ENCODE results near the gene CST6.

Gene CST6

GRCh38 chr11:66036334-66036710, 24.5 kb downstream of the CST6 start:
- ChIA-PET CTCF (interaction anchor here (1.5 to 5.6 kb wide), 5 partner anchors 10 to 46 kb away, joined by 3 to 58 read pairs (median 9); partner anchors contain the start of gene CATSPER1), POLR2A (no interaction called here)
- TF ChIP-seq CTCF (IDR thresholded peaks at IDR 0.05; ENCODE audit: insufficient read depth, low read length, missing control alignments), result no peak
- no peak for DNase-seq (ENCODE audit: low read depth, low spot score)
- H3K4me3 ChIP-seq (ENCODE audit: low read depth, low read length), result no peak overlapping the region

GRCh38 chr11:66037327-66037726, 25.5 kb downstream of the CST6 start:
- DNase-seq (ENCODE audit: low read depth, low spot score), result no peak
- no peak for TF ChIP-seq CTCF (IDR thresholded peaks at IDR 0.05; ENCODE audit: insufficient read depth, low read length, missing control alignments)
- POLR2A ChIA-PET, result no interaction called here
- CTCF ChIA-PET, result interaction anchor here (1.0 to 5.6 kb wide), 4 partner anchors 8 to 14 kb away, joined by 4 to 58 read pairs (median 30); partner anchors contain the start of gene CATSPER1
- H3K4me3 ChIP-seq (ENCODE audit: low read depth, low read length), result no peak overlapping the region

GRCh38 chr11:66039765-66040164, 28.0 kb downstream of the CST6 start:
- CTCF ChIA-PET, result interaction anchor here (1.0 to 5.4 kb wide), 5 partner anchors 10 to 28 kb away, joined by 3 to 56 read pairs (median 7); partner anchors contain the start of genes CATSPER1, GAL3ST3 and SF3B2
- no peak overlapping the region for H3K4me3 ChIP-seq (ENCODE audit: low read depth, low read length)
- no peak for TF ChIP-seq CTCF (IDR thresholded peaks at IDR 0.05; ENCODE audit: insufficient read depth, low read length, missing control alignments)
- POLR2A ChIA-PET, result no interaction called here
- no peak for DNase-seq (ENCODE audit: low read depth, low spot score)

- ChIA-PET POLR2A (interaction anchor here (1.3 kb wide), 1 partner anchor 10 kb away, joined by 3 read pairs; the partner anchor contains the start of gene SF3B2), CTCF (interaction anchor here (1.1 to 8.5 kb wide), 7 partner anchors 9 to 76 kb away, joined by 3 to 118 read pairs (median 52); partner anchors contain the start of genes CATSPER1, PACS1 and SF3B2)
- DNase-seq (ENCODE audit: low read depth, low spot score), result no peak
- H3K4me3 ChIP-seq (ENCODE audit: low read depth, low read length), result no peak overlapping the region
- no peak for TF ChIP-seq CTCF (IDR thresholded peaks at IDR 0.05; ENCODE audit: insufficient read depth, low read length, missing control alignments)
Observed at GRCh38 chr11:66042227-66042995, 30.6 kb downstream of the CST6 start.

GRCh38 chr11:66042996-66043906, 31.4 kb downstream of the CST6 start:
- DNase-seq (ENCODE audit: low read depth, low spot score), result no peak
- POLR2A ChIA-PET, result no interaction called here
- TF ChIP-seq CTCF (IDR thresholded peaks at IDR 0.05; ENCODE audit: insufficient read depth, low read length, missing control alignments), result no peak

More at GRCh38 chr11:66042996-66043906, 31.4 kb downstream of the CST6 start:
- H3K4me3 ChIP-seq (ENCODE audit: low read depth, low read length), result no peak overlapping the region
- CTCF ChIA-PET, result interaction anchor here (0.9 to 8.5 kb wide), 10 partner anchors 8 to 157 kb away, joined by 3 to 118 read pairs (median 27); partner anchors contain the start of genes CATSPER1, FIBP, PACS1 and SF3B2
